Erythroblast (primary cell): ENCODE results near the gene UBE3B.
"Not testable (repeated sequence)": the region's sequence is repeated elsewhere in the genome, so short reads cannot be mapped to it uniquely, and the experiment has no call there.

Experiments used
- DNase-seq, 2 experiments: peaks; one replicate each; lab custom pipeline; 2025; lab: John Stamatoyannopoulos, UW
- GATA1 ChIP-seq: IDR thresholded peaks from 2 replicates; pipeline ENCODE4 v1.6.1; 2011; ENCODE audit warnings: low read depth, mild to moderate bottlenecking, control low read depth, low read length, moderate library complexity
- POLR2A ChIP-seq: IDR thresholded peaks from 2 replicates; pipeline ENCODE4 v1.6.1; 2011; ENCODE audit warnings: mild to moderate bottlenecking, low read length

UBE3B gene

GRCh38 chr12:109473006-109473405 lies 4.4 kb upstream of the UBE3B start:
- no peak for DNase-seq
- TF ChIP-seq GATA1 (no peak), POLR2A (no peak)

- not testable (repeated sequence) for DNase-seq
These were observed 3.7 kb upstream of the UBE3B start for GRCh38 chr12:109473526-109474270.

- no peak for DNase-seq
- TF ChIP-seq GATA1 (no peak), POLR2A (no peak)
These were observed 2.3 kb upstream of the UBE3B start for GRCh38 chr12:109475121-109475520.

GRCh38 chr12:109475993-109476806 lies 1.2 kb upstream of the UBE3B start:
- no peak for TF ChIP-seq GATA1
- no peak for TF ChIP-seq POLR2A

GRCh38 chr12:109476807-109477184 lies 638 bp upstream of the UBE3B start:
- no peak for TF ChIP-seq GATA1
- TF ChIP-seq POLR2A, result no peak

More at GRCh38 chr12:109475993-109476806, 1.2 kb upstream of the UBE3B start:
- peak; percentile 13 to 25 for DNase-seq

GRCh38 chr12:109477963-109478315 lies 505 bp downstream of the UBE3B start:
- TF ChIP-seq GATA1 (no peak), POLR2A (no peak)
- no peak for DNase-seq

More at GRCh38 chr12:109476807-109477184, 638 bp upstream of the UBE3B start:
- peak in 1 of 2 experiments; percentile 49 for DNase-seq

GRCh38 chr12:109479761-109480160 lies 2.3 kb downstream of the UBE3B start:
- no peak for DNase-seq
- no peak for TF ChIP-seq GATA1
- TF ChIP-seq POLR2A, result no peak

GRCh38 chr12:109480356-109480755 lies 2.9 kb downstream of the UBE3B start:
- TF ChIP-seq POLR2A (no peak), GATA1 (no peak)
- no peak for DNase-seq

- no peak for DNase-seq
- TF ChIP-seq POLR2A (no peak), GATA1 (no peak)
These were observed 4.4 kb downstream of the UBE3B start for GRCh38 chr12:109481863-109482262.

GRCh38 chr12:109482491-109482890 lies 5.1 kb downstream of the UBE3B start:
- no peak for DNase-seq
- no peak for TF ChIP-seq GATA1
- no peak for TF ChIP-seq POLR2A

- DNase-seq, result no peak
- no peak for TF ChIP-seq POLR2A
- TF ChIP-seq GATA1, result no peak
These were observed 5.5 kb downstream of the UBE3B start for GRCh38 chr12:109482894-109483293.

- DNase-seq, result no peak
- TF ChIP-seq POLR2A (no peak), GATA1 (no peak)
These were observed 5.9 kb downstream of the UBE3B start for GRCh38 chr12:109483346-109483745.

- DNase-seq, result no peak
These were observed 7.8 kb downstream of the UBE3B start for GRCh38 chr12:109485201-109485600.

GRCh38 chr12:109487181-109488050 lies 10.0 kb downstream of the UBE3B start:
- no peak for TF ChIP-seq POLR2A
- no peak for TF ChIP-seq GATA1
- DNase-seq, result no peak

More at GRCh38 chr12:109485201-109485600, 7.8 kb downstream of the UBE3B start:
- TF ChIP-seq POLR2A (no peak), GATA1 (no peak)

GRCh38 chr12:109488051-109488665 lies 10.7 kb downstream of the UBE3B start:
- TF ChIP-seq GATA1, result no peak
- TF ChIP-seq POLR2A, result no peak

More at GRCh38 chr12:109488051-109488665, 10.7 kb downstream of the UBE3B start:
- DNase-seq, result no peak
